HG03045 (cell line): Measurements from ENCODE around the gene SIM2.

ENCODE experiments used
- ATAC-seq: cut with Tn5 transposase; IDR thresholded peaks from one replicate; pipeline ENCODE4 v1.9.1; 2021; ENCODE audit warnings: mild to moderate bottlenecking, moderate library complexity; ENCODE audit not compliant: unreplicated experiment

Gene SIM2

GRCh38 chr21:36684957-36685714, 13.8 kb upstream of the SIM2 start:
- no peak for ATAC-seq

DNA sequence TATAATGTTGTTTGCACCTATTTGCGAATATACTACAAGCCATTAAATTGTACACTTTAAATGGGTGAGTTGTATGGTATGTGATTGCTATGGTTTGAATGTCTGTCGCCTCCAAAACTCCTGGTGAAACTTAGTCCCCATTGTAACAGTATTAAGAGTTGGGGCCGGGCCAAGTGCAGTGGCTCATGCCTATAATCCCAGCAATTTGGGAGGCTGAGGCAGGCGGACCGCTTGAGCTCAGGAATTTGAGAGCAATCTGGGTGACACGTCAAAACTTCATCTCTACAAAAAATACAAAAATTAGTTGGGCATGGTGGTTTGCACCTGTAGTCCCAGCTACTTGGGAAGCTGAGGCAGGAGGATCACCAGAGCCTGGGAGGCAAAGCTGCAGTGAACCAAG, 12.0 kb upstream of the SIM2 start:
- ATAC-seq: no peak

DNA sequence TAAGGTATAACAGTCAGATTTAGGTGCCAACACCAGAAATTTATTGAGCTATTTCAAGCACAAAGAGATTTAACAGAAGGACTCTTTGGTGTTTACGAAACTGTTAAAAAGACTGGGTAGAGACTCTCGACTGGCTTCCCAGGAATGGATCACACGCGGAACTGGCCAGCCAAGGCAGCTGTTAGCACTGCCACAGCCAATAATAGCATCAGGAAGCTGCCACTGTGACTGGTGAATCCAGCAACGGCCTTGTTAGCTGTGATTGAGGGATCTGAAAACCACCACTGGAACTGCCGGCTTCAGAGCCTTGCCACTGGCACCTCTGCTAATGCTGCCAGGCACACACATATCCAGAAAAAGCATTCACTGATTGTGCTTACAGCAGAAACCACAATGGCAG, 10.6 kb upstream of the SIM2 start:
- ATAC-seq: no peak

DNA sequence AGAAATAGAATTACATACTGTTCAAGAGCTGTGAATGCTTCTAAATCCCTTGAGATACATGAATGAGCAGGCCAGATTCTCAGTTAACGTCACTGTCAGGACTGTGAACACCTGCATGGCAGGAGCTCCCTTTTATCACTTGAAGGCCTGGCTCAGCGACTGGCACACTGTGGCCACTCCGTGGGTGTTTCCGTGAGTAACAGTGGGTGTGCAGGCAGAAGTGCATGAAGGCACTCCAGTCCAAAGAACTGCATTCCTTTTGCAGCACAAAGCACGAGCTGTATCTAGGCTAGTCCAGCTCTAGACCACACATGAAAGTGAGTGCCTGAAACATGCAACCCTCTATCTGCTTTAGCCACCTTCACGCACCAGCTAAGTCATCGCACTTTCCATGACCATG, 9.6 kb upstream of the SIM2 start:
- ATAC-seq: no peak

- no peak for ATAC-seq
These were observed 8.0 kb upstream of the SIM2 start for GRCh38 chr21:36690628-36691554.

- no peak for ATAC-seq
These were observed 7.3 kb upstream of the SIM2 start for GRCh38 chr21:36691555-36692041.

GRCh38 chr21:36692114-36692834, 6.6 kb upstream of the SIM2 start:
- ATAC-seq: no peak

- ATAC-seq: no peak
These were observed 6.0 kb upstream of the SIM2 start for GRCh38 chr21:36692835-36693488.

- ATAC-seq: no peak
These were observed 5.4 kb upstream of the SIM2 start for GRCh38 chr21:36693489-36694030.

DNA sequence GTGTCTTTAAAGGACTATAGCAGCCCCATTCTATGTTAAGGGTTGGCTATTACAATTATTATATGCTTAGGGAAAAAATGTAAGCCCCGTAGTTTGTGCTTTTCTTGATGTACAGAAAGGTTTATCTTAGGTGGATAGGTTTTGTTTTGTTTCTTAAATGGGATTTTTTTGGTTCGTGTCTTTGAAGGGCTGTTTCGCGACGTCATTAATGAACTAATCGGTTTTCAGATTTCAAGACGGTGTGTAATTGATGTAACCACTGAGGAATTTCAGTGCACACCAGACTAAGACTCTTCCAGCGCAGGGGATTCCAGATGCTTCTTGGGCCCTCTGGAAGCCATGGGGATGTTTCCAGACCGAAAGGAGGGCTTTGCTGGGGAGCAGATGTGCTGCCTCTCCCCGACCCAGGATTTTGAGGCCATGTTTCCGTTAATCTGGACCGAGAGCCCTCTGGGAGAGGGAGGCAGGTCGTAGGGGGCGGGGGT, 4.8 kb upstream of the SIM2 start:
- no peak for ATAC-seq

GRCh38 chr21:36694593-36695282, 4.2 kb upstream of the SIM2 start:
- ATAC-seq: no peak

DNA sequence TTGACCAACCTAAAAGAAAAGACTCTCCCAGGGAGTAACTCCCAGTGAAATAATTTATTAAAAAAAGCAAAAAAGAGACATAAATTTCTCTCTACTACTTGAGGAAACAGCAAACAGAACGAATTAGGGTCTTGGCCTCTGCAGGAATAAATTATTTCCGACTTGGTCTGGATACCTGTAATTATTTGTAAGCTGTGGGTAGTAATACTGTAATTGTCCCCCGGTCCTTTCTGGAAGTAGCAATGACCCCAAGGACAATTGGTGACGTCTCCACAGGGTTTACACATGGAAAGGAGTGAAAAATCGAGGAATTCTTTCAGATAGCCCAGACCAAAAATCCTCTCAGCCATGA, 3.7 kb upstream of the SIM2 start:
- no peak for ATAC-seq

DNA sequence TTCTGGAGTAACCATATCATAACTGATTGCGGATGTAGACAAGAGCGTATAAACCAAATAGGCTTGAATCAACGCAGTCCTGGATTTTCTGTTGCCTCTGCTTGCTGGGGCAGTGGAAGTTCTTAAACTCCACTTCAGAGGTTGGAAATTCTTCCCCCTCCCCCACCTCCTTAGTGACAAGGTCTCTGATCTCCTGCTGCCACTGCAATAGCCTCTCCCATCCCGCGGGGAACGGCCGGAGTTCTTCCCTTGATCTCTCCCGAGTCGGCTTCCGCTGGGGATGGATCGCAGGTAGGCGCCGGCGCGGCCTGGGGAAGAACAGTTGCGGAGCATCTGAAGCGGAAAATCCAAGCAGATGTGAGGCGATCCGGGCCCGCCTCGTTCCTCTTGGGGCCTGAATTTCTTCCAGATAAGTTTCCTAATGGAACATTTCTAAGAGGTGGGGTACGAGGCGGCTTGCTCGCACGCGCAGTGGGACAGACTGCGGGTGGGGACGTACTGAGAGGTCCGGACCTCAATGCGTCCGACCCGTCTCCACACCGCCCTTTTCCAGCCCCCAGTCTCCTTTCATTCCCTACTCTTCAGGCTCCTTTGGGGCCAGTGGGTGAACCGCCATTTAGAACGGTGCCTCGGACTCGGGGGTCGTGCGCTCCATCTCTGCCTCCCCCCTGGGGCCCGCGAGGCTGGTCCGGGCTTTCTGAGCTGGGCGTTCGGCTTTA, 3.1 kb upstream of the SIM2 start:
- ATAC-seq: no peak

GRCh38 chr21:36696390-36697059, 2.4 kb upstream of the SIM2 start:
- ATAC-seq: no peak

DNA sequence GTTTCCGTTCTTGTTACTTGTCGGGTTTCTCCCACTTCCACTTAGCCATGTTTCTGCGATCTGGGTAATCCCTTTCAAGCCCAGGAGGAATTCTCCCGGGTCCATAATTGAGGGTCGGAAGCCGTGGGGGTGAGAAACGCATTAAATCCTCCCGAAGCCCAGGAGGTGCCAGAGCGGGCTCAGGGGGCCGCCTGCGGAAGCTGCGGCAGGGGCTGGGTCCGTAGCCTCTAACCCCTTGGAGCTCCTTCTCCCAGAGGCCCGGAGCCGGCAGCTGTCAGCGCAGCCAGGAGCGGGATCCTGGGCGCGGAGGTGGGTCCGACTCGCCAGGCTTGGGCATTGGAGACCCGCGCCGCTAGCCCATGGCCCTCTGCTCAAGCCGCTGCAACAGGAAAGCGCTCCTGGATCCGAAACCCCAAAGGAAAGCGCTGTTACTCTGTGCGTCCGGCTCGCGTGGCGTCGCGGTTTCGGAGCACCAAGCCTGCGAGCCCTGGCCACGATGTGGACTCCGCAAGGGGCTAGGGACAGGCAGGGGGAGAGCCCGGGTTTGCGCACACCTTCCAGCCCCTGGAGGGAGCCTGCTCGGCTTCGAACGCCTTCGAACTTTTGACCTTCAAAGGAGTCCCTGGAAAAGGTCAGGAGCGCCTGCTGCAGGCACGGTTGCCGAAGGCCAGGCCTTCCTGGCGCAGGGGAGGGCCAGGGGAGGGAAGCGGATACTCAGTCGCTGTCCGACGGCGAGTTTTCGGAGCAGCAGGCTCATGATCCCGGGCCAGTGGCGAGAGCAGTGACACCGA, 1.7 kb upstream of the SIM2 start:
- no peak for ATAC-seq

DNA sequence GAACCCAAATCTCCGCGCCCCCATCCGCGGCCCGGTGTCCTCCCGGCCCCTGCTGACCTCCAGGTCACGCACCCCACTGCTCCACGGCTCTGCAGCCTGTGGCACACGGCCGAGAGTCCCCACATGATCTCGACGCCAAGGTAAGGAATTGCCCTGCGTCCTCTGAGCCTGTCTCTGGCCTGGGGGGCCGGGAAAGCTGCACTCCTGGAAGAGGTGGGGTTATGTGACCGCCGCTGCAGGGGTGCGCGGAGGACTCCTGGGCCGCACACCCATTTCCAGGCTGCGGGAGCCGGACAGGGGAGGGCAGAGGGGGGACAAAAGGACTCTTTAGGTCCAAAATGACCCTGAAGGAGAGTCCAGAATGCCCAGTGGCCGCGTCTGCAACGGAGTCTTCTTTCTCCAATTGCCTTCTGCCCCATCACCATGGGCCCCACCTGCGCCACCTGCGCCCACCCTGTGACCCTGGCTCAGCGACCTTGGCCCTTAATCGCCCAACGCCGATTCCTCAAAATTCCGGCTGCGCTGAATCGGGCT, 997 bp upstream of the SIM2 start:
- no peak for ATAC-seq

- no peak for ATAC-seq
These were observed 432 bp upstream of the SIM2 start for GRCh38 chr21:36698385-36698980.
